ENCODE results near the gene RABGAP1L.

GRCh38 chr1:174297351-174297750 is 138.0 kb downstream of the RABGAP1L start:
- TF ChIP-seq ZNF274 (IDR thresholded peaks at IDR 0.05; ENCODE audit: low read depth, low read length) (no peak), SUZ12 (IDR thresholded peaks at IDR 0.05; ENCODE audit: extremely low read depth, insufficient read depth, insufficient read length) (no peak)

All from NT2/D1 (cell line).